ENCODE results near the gene CAPZB. TPM values are rescaled to one million over a fixed set of nuclear protein-coding genes. Genes with fewer than 3 reads are reported as not detected.

Gene CAPZB
- polyA plus RNA-seq, 3 donors, result 290 to 504 (median 407) TPM

DNA sequence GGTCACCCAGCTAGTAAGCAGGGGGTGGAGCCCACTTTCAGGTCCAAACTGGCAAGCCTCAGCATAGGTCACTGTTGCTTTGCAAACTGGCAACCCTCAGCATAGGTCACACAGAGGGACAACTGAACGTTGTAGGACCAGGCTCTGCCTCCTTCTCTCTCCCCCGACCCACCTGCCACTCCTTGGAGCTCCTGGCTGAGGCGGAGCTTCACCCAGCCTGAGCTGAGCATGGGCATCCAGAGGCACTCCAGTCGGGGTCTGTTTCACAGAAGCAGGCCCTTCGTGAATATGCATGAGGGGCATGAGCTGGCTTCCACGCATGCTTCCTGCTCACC lies 24.2 kb downstream of the CAPZB start:
- Mint-ChIP-seq H3K27ac (no peak overlapping the region), H3K4me3 (no peak overlapping the region), H3K9me3 (no peaks in the 10 kb centered on the region), H3K4me1 (peaks cover 60% of the 10 kb centered on the region), H3K27me3 (ENCODE audit: low read depth in 3 of 3) (no peaks in the 10 kb centered on the region), H3K36me3 (peaks cover 19 to 46% of the 10 kb centered on the region in 2 donors)
- Histone ChIP-seq H2AFZ (ENCODE audit: insufficient read depth, low read depth, low read length, poor library complexity, severe bottlenecking) (no peak overlapping the region), H3K4me1 (ENCODE audit: control insufficient read depth in 1 of 2, insufficient read depth in 2 of 2, low read length in 2 of 2) (peaks cover 25 to 45% of the 10 kb centered on the region in 2 donors), H3K36me3 (replicated peaks in 1 of 2; ENCODE audit: control insufficient read depth in 1 of 2, insufficient read depth in 2 of 2, low read length in 2 of 2) (peaks cover 2 to 29% of the 10 kb centered on the region in 2 donors), H3K27ac (ENCODE audit: low read depth in 1 of 2, low read length in 2 of 2) (no peak overlapping the region), H4K20me1 (ENCODE audit: insufficient read depth, low read length) (peaks cover 100% of the 10 kb centered on the region), H3K9ac (ENCODE audit: insufficient read depth, low read length, poor library complexity, severe bottlenecking) (no peak overlapping the region), H3K4me3 (replicated peaks in 1 of 3; ENCODE audit: low read depth in 2 of 3, low read length in 3 of 3) (no peak overlapping the region), H3K9me3 (replicated peaks in 1 of 2; ENCODE audit: control insufficient read depth in 1 of 2, insufficient read depth in 1 of 2, low read length in 2 of 2) (no peaks in the 10 kb centered on the region), H3K4me2 (replicated peaks; ENCODE audit: extremely low read depth, low read length, poor library complexity, severe bottlenecking) (no peak overlapping the region), H3K27me3 (ENCODE audit: control insufficient read depth in 2 of 2, insufficient read depth in 2 of 2, low read length in 2 of 2) (no peaks in the 10 kb centered on the region), H3K79me2 (ENCODE audit: insufficient read depth, low read length) (peaks cover 99% of the 10 kb centered on the region)
- intact Hi-C loops (cut with micrococcal nuclease), result no loop called here
- DNase-seq, result no peak
- TF ChIP-seq, protein P1, sequence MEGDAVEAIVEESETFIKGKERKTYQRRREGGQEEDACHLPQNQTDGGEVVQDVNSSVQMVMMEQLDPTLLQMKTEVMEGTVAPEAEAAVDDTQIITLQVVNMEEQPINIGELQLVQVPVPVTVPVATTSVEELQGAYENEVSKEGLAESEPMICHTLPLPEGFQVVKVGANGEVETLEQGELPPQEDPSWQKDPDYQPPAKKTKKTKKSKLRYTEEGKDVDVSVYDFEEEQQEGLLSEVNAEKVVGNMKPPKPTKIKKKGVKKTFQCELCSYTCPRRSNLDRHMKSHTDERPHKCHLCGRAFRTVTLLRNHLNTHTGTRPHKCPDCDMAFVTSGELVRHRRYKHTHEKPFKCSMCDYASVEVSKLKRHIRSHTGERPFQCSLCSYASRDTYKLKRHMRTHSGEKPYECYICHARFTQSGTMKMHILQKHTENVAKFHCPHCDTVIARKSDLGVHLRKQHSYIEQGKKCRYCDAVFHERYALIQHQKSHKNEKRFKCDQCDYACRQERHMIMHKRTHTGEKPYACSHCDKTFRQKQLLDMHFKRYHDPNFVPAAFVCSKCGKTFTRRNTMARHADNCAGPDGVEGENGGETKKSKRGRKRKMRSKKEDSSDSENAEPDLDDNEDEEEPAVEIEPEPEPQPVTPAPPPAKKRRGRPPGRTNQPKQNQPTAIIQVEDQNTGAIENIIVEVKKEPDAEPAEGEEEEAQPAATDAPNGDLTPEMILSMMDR (IDR thresholded peaks at IDR 0.05), result no peak
- 81% methylated on average over 3 of the region's 6 CpGs for WGBS (ENCODE audit: insufficient coverage)

GRCh38 chr1:19460535-19461219 lies 24.7 kb downstream of the CAPZB start:
- Histone ChIP-seq H3K4me3 (replicated peaks in 1 of 3; ENCODE audit: low read depth in 2 of 3, low read length in 3 of 3) (no peak overlapping the region), H3K9me3 (replicated peaks in 1 of 2; ENCODE audit: control insufficient read depth in 1 of 2, insufficient read depth in 1 of 2, low read length in 2 of 2) (no peaks in the 10 kb centered on the region), H3K27me3 (ENCODE audit: control insufficient read depth in 2 of 2, insufficient read depth in 2 of 2, low read length in 2 of 2) (no peaks in the 10 kb centered on the region), H2AFZ (ENCODE audit: insufficient read depth, low read depth, low read length, poor library complexity, severe bottlenecking) (no peak overlapping the region), H3K9ac (ENCODE audit: insufficient read depth, low read length, poor library complexity, severe bottlenecking) (no peak overlapping the region), H3K4me2 (replicated peaks; ENCODE audit: extremely low read depth, low read length, poor library complexity, severe bottlenecking) (no peak overlapping the region), H3K27ac (ENCODE audit: low read depth in 1 of 2, low read length in 2 of 2) (no peak overlapping the region), H3K79me2 (ENCODE audit: insufficient read depth, low read length) (peaks cover 99% of the 10 kb centered on the region), H4K20me1 (ENCODE audit: insufficient read depth, low read length) (peaks cover 100% of the 10 kb centered on the region), H3K4me1 (ENCODE audit: control insufficient read depth in 1 of 2, insufficient read depth in 2 of 2, low read length in 2 of 2) (peaks cover 24 to 46% of the 10 kb centered on the region in 2 donors), H3K36me3 (replicated peaks in 1 of 2; ENCODE audit: control insufficient read depth in 1 of 2, insufficient read depth in 2 of 2, low read length in 2 of 2) (peaks cover 2 to 24% of the 10 kb centered on the region in 2 donors)
- 92% methylated on average over 9 of the region's 12 CpGs for WGBS (ENCODE audit: insufficient coverage)
- Mint-ChIP-seq H3K27me3 (ENCODE audit: low read depth in 3 of 3) (no peaks in the 10 kb centered on the region), H3K4me1 (peaks cover 59% of the 10 kb centered on the region), H3K36me3 (peaks cover 18 to 49% of the 10 kb centered on the region in 2 donors), H3K4me3 (no peak overlapping the region), H3K9me3 (no peaks in the 10 kb centered on the region), H3K27ac (peak overlapping the region in 1 of 7 donors; percentile 60)
- DNase-seq, result no peak
- intact Hi-C loops (cut with micrococcal nuclease), result no loop called here
- TF ChIP-seq, protein P1 (IDR thresholded peaks at IDR 0.05), result no peak

Data from CD14-positive monocyte (primary cell).